ENCODE measurements around the gene CCDC33. TPM values are rescaled to one million over a fixed set of nuclear protein-coding genes. Genes with fewer than 3 reads are reported as not detected.

Gene CCDC33
- total RNA-seq, 1 donor from 2014 or later = 0.51 TPM

- peaks cover 13% of the 10 kb centered on the region for H3K4me1 Mint-ChIP-seq (ENCODE audit: unreplicated experiment)
- peaks cover 12% of the 10 kb centered on the region for H3K27me3 Mint-ChIP-seq (ENCODE audit: unreplicated experiment)
- no peak for DNase-seq (ENCODE audit: low spot score)
- H3K9me3 Mint-ChIP-seq (ENCODE audit: unreplicated experiment) = no peaks in the 10 kb centered on the region
- no peak overlapping the region for H3K4me3 Mint-ChIP-seq (ENCODE audit: unreplicated experiment)
- H3K27ac Mint-ChIP-seq (ENCODE audit: unreplicated experiment) = no peak overlapping the region
- H3K36me3 Mint-ChIP-seq (ENCODE audit: low read depth, unreplicated experiment) = peaks cover 3% of the 10 kb centered on the region
- TF ChIP-seq, protein P1, sequence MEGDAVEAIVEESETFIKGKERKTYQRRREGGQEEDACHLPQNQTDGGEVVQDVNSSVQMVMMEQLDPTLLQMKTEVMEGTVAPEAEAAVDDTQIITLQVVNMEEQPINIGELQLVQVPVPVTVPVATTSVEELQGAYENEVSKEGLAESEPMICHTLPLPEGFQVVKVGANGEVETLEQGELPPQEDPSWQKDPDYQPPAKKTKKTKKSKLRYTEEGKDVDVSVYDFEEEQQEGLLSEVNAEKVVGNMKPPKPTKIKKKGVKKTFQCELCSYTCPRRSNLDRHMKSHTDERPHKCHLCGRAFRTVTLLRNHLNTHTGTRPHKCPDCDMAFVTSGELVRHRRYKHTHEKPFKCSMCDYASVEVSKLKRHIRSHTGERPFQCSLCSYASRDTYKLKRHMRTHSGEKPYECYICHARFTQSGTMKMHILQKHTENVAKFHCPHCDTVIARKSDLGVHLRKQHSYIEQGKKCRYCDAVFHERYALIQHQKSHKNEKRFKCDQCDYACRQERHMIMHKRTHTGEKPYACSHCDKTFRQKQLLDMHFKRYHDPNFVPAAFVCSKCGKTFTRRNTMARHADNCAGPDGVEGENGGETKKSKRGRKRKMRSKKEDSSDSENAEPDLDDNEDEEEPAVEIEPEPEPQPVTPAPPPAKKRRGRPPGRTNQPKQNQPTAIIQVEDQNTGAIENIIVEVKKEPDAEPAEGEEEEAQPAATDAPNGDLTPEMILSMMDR (IDR thresholded peaks at IDR 0.05; ENCODE audit: unreplicated experiment) = no peak
Observed at GRCh38 chr15:74262625-74263024, 26.5 kb downstream of the CCDC33 start.

DNA sequence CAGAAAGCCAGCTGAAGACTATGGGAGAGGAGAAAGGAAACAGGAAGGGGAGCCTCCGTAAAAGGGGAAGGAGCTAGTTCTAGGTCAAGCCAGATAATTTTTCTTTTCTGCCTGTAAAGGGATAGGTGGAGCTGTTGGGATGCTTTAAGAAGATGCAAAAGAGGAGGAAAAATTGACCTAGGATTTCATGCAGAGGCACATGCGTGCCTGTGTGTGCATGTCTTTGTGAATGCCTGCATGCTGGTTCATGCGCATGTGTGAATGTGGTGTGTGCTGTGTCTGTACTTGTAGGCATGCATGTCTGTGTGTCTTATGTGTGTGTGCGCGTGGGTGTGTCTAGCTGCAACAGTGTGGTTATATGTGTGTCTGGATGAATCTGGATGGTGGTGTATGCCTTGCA lies 27.3 kb downstream of the CCDC33 start:
- H3K36me3 Mint-ChIP-seq (ENCODE audit: low read depth, unreplicated experiment) = peaks cover 3% of the 10 kb centered on the region
- H3K27me3 Mint-ChIP-seq (ENCODE audit: unreplicated experiment) = peaks cover 16% of the 10 kb centered on the region
- H3K9me3 Mint-ChIP-seq (ENCODE audit: unreplicated experiment) = no peaks in the 10 kb centered on the region
- TF ChIP-seq, protein P1 (IDR thresholded peaks at IDR 0.05; ENCODE audit: unreplicated experiment) = no peak
- H3K4me1 Mint-ChIP-seq (ENCODE audit: unreplicated experiment) = peaks cover 13% of the 10 kb centered on the region
- no peak overlapping the region for H3K4me3 Mint-ChIP-seq (ENCODE audit: unreplicated experiment)
- no peak for DNase-seq (ENCODE audit: low spot score)
- no peak overlapping the region for H3K27ac Mint-ChIP-seq (ENCODE audit: unreplicated experiment)

DNA sequence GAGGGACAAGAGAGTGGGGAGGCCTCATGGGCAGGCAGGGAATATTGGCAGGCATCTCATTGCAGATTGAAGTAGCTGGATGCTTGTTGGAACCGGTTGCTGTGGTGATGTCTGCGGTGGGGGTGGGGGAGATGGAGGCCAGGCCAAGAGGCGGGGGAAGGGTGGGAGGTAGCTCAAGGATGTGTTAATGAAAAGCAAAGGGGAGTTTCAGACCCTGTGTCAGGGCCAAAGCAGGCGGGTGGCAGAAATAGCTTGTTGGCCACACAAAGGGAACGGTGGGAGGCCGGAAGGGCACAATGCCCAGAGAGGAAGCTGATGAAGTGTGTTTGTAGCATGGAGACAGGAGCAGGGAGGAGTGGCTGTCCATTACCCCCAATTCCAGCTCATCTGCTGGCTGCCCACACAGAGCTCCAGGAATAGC lies 28.0 kb downstream of the CCDC33 start:
- TF ChIP-seq, protein P1 (IDR thresholded peaks at IDR 0.05; ENCODE audit: unreplicated experiment) = no peak
- H3K4me3 Mint-ChIP-seq (ENCODE audit: unreplicated experiment) = no peak overlapping the region
- H3K4me1 Mint-ChIP-seq (ENCODE audit: unreplicated experiment) = peaks cover 13% of the 10 kb centered on the region
- H3K36me3 Mint-ChIP-seq (ENCODE audit: low read depth, unreplicated experiment) = peaks cover 3% of the 10 kb centered on the region
- H3K9me3 Mint-ChIP-seq (ENCODE audit: unreplicated experiment) = no peaks in the 10 kb centered on the region
- no peak overlapping the region for H3K27ac Mint-ChIP-seq (ENCODE audit: unreplicated experiment)
- DNase-seq (ENCODE audit: low spot score) = no peak
- peaks cover 15% of the 10 kb centered on the region for H3K27me3 Mint-ChIP-seq (ENCODE audit: unreplicated experiment)

- TF ChIP-seq, protein P1 (IDR thresholded peaks at IDR 0.05; ENCODE audit: unreplicated experiment) = no peak
- Mint-ChIP-seq H3K4me3 (ENCODE audit: unreplicated experiment) (peak overlapping the region; percentile 76), H3K4me1 (ENCODE audit: unreplicated experiment) (peaks cover 14% of the 10 kb centered on the region), H3K27ac (ENCODE audit: unreplicated experiment) (no peak overlapping the region), H3K36me3 (ENCODE audit: low read depth, unreplicated experiment) (peaks cover 3% of the 10 kb centered on the region), H3K9me3 (ENCODE audit: unreplicated experiment) (no peaks in the 10 kb centered on the region), H3K27me3 (ENCODE audit: unreplicated experiment) (peaks cover 18% of the 10 kb centered on the region)
- peak; percentile 70 for DNase-seq (ENCODE audit: low spot score)
Observed at GRCh38 chr15:74265046-74265639, 29.0 kb downstream of the CCDC33 start.

DNA sequence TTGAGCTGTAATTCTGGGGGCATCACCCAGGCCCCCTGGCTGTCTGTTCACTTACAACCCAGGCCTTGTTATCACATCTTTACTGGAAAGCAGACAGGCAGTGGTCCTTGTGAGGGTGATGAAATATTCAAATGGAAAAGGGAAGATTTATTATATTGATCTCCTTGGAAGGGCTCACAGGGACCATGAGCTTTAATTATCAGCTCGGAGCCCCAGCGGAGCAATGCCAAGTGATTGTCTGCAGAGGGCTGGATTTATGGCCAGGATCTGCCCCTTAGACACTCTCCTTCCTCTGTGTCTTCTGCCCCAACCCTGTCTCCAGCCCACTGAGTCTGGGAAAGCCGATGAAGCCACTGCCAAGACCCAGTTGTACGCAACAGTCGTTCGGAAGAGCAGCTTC lies 31.9 kb downstream of the CCDC33 start:
- Mint-ChIP-seq H3K36me3 (ENCODE audit: low read depth, unreplicated experiment) (peaks cover 3% of the 10 kb centered on the region), H3K4me1 (ENCODE audit: unreplicated experiment) (peaks cover 12% of the 10 kb centered on the region), H3K4me3 (ENCODE audit: unreplicated experiment) (no peak overlapping the region), H3K9me3 (ENCODE audit: unreplicated experiment) (no peaks in the 10 kb centered on the region), H3K27ac (ENCODE audit: unreplicated experiment) (no peak overlapping the region), H3K27me3 (ENCODE audit: unreplicated experiment) (peaks cover 17% of the 10 kb centered on the region)
- TF ChIP-seq, protein P1 (IDR thresholded peaks at IDR 0.05; ENCODE audit: unreplicated experiment) = no peak
- DNase-seq (ENCODE audit: low spot score) = no peak
